Heart right ventricle (tissue), 16 donors: Measurements from ENCODE around the gene ZNF827. TPM values are rescaled to one million over a fixed set of nuclear protein-coding genes. Genes with fewer than 3 reads are reported as not detected.

Experiments
- ATAC-seq, 8 donors: fragments of 200-7000 bp; cut with Tn5 transposase; one replicate each; pipeline ENCODE4 v1.9.1; 2020; ENCODE audit warnings: mild to moderate bottlenecking in 8 of 8, moderate library complexity in 8 of 8, moderate number of reproducible peaks in 1 of 8
- DNase-seq, 2 donors: peaks; one replicate each; pipeline ENCODE4 v3.0.0-alpha.2; 2020
- H3K27ac ChIP-seq, 10 donors: fragments of 200-600 bp; sonication (generic) in 2 of 10; one replicate each; pipeline versions ENCODE4 v1.5.0 to v1.8.0; 2020 to 2022; ENCODE audit warnings: mild to moderate bottlenecking in 3 of 10
- H3K27me3 ChIP-seq, 7 donors: fragments of 200-600 bp; one replicate each; pipeline ENCODE4 v1.8.0; 2021 to 2022; ENCODE audit warnings: mild to moderate bottlenecking in 2 of 7
- H3K36me3 ChIP-seq, 9 donors: fragments of 200-600 bp; sonication (generic) in 1 of 9; one replicate each; pipeline versions ENCODE4 v1.5.0 to v1.8.0; 2020 to 2022; ENCODE audit warnings: mild to moderate bottlenecking in 2 of 9
- H3K4me1 ChIP-seq, 9 donors: fragments of 200-600 bp; sonication (generic) in 1 of 9; one replicate each; pipeline versions ENCODE4 v1.5.0 to v1.8.0; 2020 to 2022; ENCODE audit warnings: mild to moderate bottlenecking in 4 of 9
- H3K4me3 ChIP-seq, 10 donors: fragments of 200-600 bp; sonication (generic) in 2 of 10; one replicate each; pipeline versions ENCODE4 v1.5.0 to v1.8.0; 2020 to 2022; ENCODE audit warnings: mild to moderate bottlenecking in 7 of 10, moderate library complexity in 2 of 10
- H3K9me3 ChIP-seq, 11 donors: fragments of 200-600 bp in 10 of 11; sonication (generic) in 2 of 11; one replicate each; pipeline versions ENCODE4 v1.5.0 to v1.8.0; 2013 to 2022; ENCODE audit warnings: mild to moderate bottlenecking in 2 of 11, control low read depth in 1 of 11, moderate library complexity in 1 of 11
- WGBS, 2 donors: extraction: QIAGEN DNeasy Blood & Tissue Kit; methylation state at CpG; one replicate each; pipeline ENCODE4 v1.1.7; 2013; ENCODE audit warnings: inconsistent platforms in 1 of 2; 5-methylcytosine and 5-hydroxymethylcytosine counted together
- intact Hi-C, 10 donors: fragments of 100-400 bp; cut with DNase I; formaldehyde crosslinking; loops; one replicate each; pipeline versions ENCODE4 v1.11.1 to v1.14.2; 2022
- polyA plus RNA-seq, 2 donors: library from polyadenylated mRNA; stranded (reverse); fragments of 200-250 nt; gene quantifications; one replicate each; pipeline ENCODE4 v1.2.3, GENCODE V29; 2013
- total RNA-seq, 10 donors: library from RNA; stranded (reverse); fragmentation: NEBNext Ultra II Directional in 3 of 10; extraction: Animal tissue kit (Norgen Biotek cat#: 25700) in 3 of 10; gene quantifications; one replicate each; pipeline versions ENCODE4 v1.2.1 to v1.2.4, GENCODE V29; 2021 to 2023
- TF ChIP-seq, protein P1 (sequence below), 9 donors: fragments of 200-600 bp; sonication (generic) in 2 of 9; IDR thresholded peaks; one replicate each; pipeline versions ENCODE4 v1.5.0 to v1.8.0; 2021 to 2022; ENCODE audit warnings: antibody characterized with exemption in 9 of 9, mild to moderate bottlenecking in 5 of 9, moderate library complexity in 1 of 9
- donor health status: Arrhythmogenic right ventricular cardiomyopathy.
- donor health status: ischemic (EF 13 %, LVEDD 7.1; RV severe dilation, severe dysfunction).
- donor health status: healthy with polysubstance abuse.
- donor health status: DM: no; HTN: yes; CAD: no.
- donor health status: DM: no; HTN: no; CAD: no.
- donor health status: ischemic (EF 25% LVEDD 6.9; RV normal size, moderate dysfunction).
- donor health status: ischemic (EF 25% LVEDD 5.7; RV mildly dilated, moderate dysfunction).
- donor health status: healthy.
- donor health status: DM: yes; HTN: yes; CAD: no.
- donor health status: Ischemic cardiomyopathy.
- donor health status: ischemic (EF 35%, LVEDD 5.7; RV mildly dilated, moderate dysfunction).
- donor health status: nonischemic (EF 11% LVEDD 7.7; RV severe dilation, severe dysfunction).
- donor health status: DM: yes; HTN: yes; CAD: no.
- donor health status: PGD.
- donor health status: ischemic (EF 29% LVEDD 5.4; RV normal size, mild dysfunction).
- donor health status: nonischemic (EF 23%, LVEDD 6.1; RV moderate dilation, normal function).

Gene ZNF827
- total and polyA plus RNA-seq, 12 donors: 3.8 to 33.9 (median 19.3) TPM

DNA sequence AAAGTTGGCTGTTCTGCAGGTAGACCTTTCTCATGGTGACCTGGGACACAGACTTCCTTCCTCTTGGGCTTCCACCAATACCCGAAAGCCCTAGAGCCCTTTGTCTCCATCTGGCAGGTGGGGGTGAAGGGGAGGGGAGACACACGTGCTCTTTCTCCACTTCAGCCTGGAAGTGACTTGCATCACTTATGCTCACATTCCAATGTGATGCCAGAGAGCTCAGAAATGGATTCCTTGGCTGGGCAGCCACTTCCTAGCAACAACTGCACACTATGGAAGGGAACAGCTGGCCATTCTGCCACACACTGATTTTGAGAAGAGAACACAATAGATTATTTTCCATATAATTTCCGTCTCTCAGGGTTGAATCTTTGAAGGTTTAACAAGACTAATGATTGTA, 222.4 kb downstream of the ZNF827 start:
- 44 to 45% methylated on average over 3 of the region's 3 CpGs for WGBS, 2 donors
- intact Hi-C loops: loop anchor here in 1 of 10 donors (10.0 kb wide), 1 partner anchor 91 kb away; no protein-coding TSS in a partner anchor
- ATAC-seq: peak in 1 of 8 donors; percentile 88
- DNase-seq: no peak
- peaks cover 0 to 19% (median under 1%) of the 10 kb centered on the region in 11 donors for H3K9me3 ChIP-seq
- TF ChIP-seq, protein P1, sequence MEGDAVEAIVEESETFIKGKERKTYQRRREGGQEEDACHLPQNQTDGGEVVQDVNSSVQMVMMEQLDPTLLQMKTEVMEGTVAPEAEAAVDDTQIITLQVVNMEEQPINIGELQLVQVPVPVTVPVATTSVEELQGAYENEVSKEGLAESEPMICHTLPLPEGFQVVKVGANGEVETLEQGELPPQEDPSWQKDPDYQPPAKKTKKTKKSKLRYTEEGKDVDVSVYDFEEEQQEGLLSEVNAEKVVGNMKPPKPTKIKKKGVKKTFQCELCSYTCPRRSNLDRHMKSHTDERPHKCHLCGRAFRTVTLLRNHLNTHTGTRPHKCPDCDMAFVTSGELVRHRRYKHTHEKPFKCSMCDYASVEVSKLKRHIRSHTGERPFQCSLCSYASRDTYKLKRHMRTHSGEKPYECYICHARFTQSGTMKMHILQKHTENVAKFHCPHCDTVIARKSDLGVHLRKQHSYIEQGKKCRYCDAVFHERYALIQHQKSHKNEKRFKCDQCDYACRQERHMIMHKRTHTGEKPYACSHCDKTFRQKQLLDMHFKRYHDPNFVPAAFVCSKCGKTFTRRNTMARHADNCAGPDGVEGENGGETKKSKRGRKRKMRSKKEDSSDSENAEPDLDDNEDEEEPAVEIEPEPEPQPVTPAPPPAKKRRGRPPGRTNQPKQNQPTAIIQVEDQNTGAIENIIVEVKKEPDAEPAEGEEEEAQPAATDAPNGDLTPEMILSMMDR (IDR thresholded peaks at IDR 0.05): no peak
- H3K27ac ChIP-seq: no peak overlapping the region
- no peaks in the 10 kb centered on the region for H3K36me3 ChIP-seq
- no peak overlapping the region for H3K4me3 ChIP-seq
- peaks cover 0 to 8% (median 0%) of the 10 kb centered on the region in 9 donors for H3K4me1 ChIP-seq
- no peaks in the 10 kb centered on the region for H3K27me3 ChIP-seq

DNA sequence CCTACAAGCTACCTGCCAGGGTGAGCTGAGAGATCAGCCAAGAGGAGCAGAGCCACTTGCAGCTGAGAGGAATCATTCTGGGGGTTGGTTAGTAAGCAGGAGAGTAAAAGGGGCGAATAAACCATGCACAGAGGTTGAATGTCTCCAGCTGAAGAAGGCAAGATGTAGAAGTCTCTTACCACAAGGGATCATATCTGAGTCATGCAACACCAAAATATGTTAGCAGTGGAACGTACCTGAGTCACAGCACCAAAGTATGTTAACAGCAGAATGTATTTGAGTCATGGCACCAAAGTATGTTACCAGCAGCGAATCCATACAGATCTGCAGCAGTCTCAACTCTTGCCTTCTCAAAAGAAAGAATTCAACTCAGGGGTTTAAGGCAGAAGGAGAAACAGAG, 228.8 kb downstream of the ZNF827 start:
- Histone ChIP-seq H3K27me3 (no peaks in the 10 kb centered on the region), H3K4me1 (peaks cover 0 to 11% (median 0%) of the 10 kb centered on the region in 9 donors), H3K36me3 (no peaks in the 10 kb centered on the region), H3K9me3 (peaks cover 0 to 32% (median 5%) of the 10 kb centered on the region in 11 donors), H3K27ac (no peak overlapping the region), H3K4me3 (no peak overlapping the region)
- ATAC-seq: no peak
- TF ChIP-seq, protein P1 (IDR thresholded peaks at IDR 0.05): no peak
- intact Hi-C loops: loop anchor here in 1 of 10 donors (10.0 kb wide), 1 partner anchor 85 kb away; no protein-coding TSS in a partner anchor
- 89 to 92% methylated on average over 3 of the region's 3 CpGs for WGBS, 2 donors
- DNase-seq: no peak

DNA sequence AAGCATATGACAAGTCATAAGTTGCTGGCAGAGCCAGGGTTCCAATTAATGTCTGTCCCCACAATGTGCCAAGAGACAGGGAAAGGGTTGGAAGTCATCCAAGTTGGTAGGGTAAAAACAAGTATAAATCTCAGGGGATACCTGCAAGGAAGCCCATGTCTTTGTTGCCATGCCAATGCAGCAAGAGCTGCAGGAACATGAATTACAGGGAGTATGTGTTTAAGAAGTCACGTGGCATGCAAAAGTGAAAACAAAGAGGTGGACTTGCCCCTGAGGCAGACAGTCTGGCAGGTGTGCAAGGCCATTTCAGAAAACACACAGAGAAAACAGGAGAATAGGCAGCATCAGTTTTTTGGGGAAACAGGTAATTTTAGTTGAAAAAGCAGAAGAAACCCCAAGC, 229.3 kb downstream of the ZNF827 start:
- no peak overlapping the region for H3K4me3 ChIP-seq
- no peaks in the 10 kb centered on the region for H3K36me3 ChIP-seq
- H3K27ac ChIP-seq: no peak overlapping the region
- ATAC-seq: no peak
- DNase-seq: no peak
- TF ChIP-seq, protein P1 (IDR thresholded peaks at IDR 0.05): no peak
- peaks cover 0 to 11% (median 0%) of the 10 kb centered on the region in 9 donors for H3K4me1 ChIP-seq
- intact Hi-C loops: no loop called here
- WGBS, 2 donors: 61 to 79% methylated on average over 1 of the region's 1 CpG
- peaks cover 0 to 32% (median 5%) of the 10 kb centered on the region in 11 donors for H3K9me3 ChIP-seq
- H3K27me3 ChIP-seq: no peaks in the 10 kb centered on the region

Other genes starting within 250 kb of the ZNF827 start
- 10 to 100 TPM in 9 of 10 donors, 1 to 10 TPM in 1; 8.7 to 18.0 (median 11.8) TPM for gene LSM6, start 236.9 kb upstream of the ZNF827 start, total RNA-seq
- 10 to 100 TPM in 1 of 2 donors, 1 to 10 TPM in 1; 9.9 to 24.4 TPM for gene LSM6, start 236.9 kb upstream of the ZNF827 start, polyA plus RNA-seq